ENCODE results near the gene LDLRAD4. TPM values are rescaled to one million over a fixed set of nuclear protein-coding genes. Genes with fewer than 3 reads are reported as not detected.

LDLRAD4 gene
- total and polyA plus RNA-seq, 2 donors (not counting 1 experiment from before 2014, with no cell fraction given), result 13.9 to 35.7 TPM

DNA sequence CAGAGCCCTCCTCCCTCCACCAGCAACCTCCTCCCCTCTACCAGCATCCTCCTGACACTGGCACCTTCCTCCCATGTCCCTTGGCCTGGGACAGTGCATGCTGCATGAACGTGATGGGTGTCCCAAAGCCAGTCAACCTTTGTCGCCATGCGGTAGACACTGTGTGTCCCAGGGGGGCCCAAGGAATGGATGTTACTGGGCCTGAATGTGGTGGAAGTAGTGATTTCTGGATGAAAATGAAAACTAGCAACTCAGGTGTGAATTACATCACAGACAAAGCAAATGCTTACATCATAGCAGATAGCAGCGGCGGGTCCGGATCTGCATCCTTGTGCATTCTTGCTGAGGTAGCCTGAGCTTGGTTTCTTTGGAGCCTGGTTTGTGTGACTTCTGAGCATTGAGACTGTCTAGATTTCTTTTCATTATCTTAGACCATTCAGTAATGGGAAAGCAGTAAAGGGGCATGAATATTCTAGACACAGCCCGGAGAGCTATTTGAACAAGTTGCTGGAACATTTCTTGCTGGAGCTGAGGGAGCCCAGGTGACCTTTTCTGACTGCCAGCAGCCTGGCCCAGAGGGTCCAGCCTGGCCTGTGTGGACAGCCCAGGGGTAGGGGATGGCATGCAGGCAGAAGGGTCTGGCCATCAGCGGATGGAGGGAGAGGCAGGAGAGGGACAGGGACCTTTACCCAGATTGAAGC is 407.4 kb downstream of the LDLRAD4 start:
- Histone ChIP-seq H3K79me2 (ENCODE audit: control insufficient read depth, insufficient read depth, low read length) (peaks cover 69% of the 10 kb centered on the region), H2AFZ (ENCODE audit: insufficient read depth, low read depth, low read length, poor library complexity, severe bottlenecking) (no peak overlapping the region), H3K4me3 (ENCODE audit: control extremely low read depth in 1 of 5, extremely low read depth in 1 of 5, insufficient read depth in 1 of 5, low read depth in 2 of 5, low read length in 4 of 5) (no peak overlapping the region), H3K27me3 (replicated peaks in 1 of 4; ENCODE audit: control extremely low read depth in 1 of 4, control insufficient read depth in 3 of 4, insufficient read depth in 4 of 4, low read length in 3 of 4) (no peaks in the 10 kb centered on the region), H3K9ac (ENCODE audit: low read length) (no peak overlapping the region), H3K27ac (ENCODE audit: low read length in 2 of 2) (no peak overlapping the region), H4K20me1 (ENCODE audit: control insufficient read depth, insufficient read depth, low read length, poor library complexity, severe bottlenecking) (no peaks in the 10 kb centered on the region), H3K9me3 (ENCODE audit: control extremely low read depth in 1 of 3, control insufficient read depth in 2 of 3, insufficient read depth in 1 of 3, low read length in 2 of 3) (no peaks in the 10 kb centered on the region), H3K36me3 (replicated peaks in 1 of 2; ENCODE audit: control extremely low read depth in 1 of 2, control insufficient read depth in 1 of 2, extremely low read depth in 1 of 2, insufficient read depth in 2 of 2, low read length in 1 of 2) (peaks cover 0 to 3% of the 10 kb centered on the region in 2 experiments), H3K4me2 (replicated peaks; ENCODE audit: low read depth, low read length, poor library complexity, severe bottlenecking) (no peak overlapping the region), H3K4me1 (ENCODE audit: control insufficient read depth in 2 of 2, insufficient read depth in 2 of 2, low read length in 2 of 2) (peaks cover 5 to 6% of the 10 kb centered on the region in 2 donors)
- Mint-ChIP-seq H3K9me3 (ENCODE audit: insufficient read depth) (no peaks in the 10 kb centered on the region), H3K4me3 (no peak overlapping the region), H3K4me1 (peaks cover 18% of the 10 kb centered on the region), H3K27me3 (no peaks in the 10 kb centered on the region), H3K27ac (no peak overlapping the region)
- ATAC-seq (ENCODE audit: low read depth) (no peak), DNase-seq (no peak)
- intact Hi-C loops (cut with micrococcal nuclease), result no loop called here
- 95% methylated on average over 4 of the region's 8 CpGs for WGBS (ENCODE audit: insufficient coverage)
- ChIA-PET POLR2A (no interaction called here), CTCF (interaction anchor here (0.8 to 15.6 kb wide), 4 partner anchors 12 to 466 kb away, joined by 3 to 344 read pairs (median 4); no protein-coding TSS in a partner anchor)
- TF ChIP-seq, protein P1, sequence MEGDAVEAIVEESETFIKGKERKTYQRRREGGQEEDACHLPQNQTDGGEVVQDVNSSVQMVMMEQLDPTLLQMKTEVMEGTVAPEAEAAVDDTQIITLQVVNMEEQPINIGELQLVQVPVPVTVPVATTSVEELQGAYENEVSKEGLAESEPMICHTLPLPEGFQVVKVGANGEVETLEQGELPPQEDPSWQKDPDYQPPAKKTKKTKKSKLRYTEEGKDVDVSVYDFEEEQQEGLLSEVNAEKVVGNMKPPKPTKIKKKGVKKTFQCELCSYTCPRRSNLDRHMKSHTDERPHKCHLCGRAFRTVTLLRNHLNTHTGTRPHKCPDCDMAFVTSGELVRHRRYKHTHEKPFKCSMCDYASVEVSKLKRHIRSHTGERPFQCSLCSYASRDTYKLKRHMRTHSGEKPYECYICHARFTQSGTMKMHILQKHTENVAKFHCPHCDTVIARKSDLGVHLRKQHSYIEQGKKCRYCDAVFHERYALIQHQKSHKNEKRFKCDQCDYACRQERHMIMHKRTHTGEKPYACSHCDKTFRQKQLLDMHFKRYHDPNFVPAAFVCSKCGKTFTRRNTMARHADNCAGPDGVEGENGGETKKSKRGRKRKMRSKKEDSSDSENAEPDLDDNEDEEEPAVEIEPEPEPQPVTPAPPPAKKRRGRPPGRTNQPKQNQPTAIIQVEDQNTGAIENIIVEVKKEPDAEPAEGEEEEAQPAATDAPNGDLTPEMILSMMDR (IDR thresholded peaks at IDR 0.05), result no peak
- no peak for TF ChIP-seq EZH2 (IDR thresholded peaks at IDR 0.05; ENCODE audit: borderline replicate concordance, insufficient read depth, low read depth, low read length, poor library complexity, severe bottlenecking)

DNA sequence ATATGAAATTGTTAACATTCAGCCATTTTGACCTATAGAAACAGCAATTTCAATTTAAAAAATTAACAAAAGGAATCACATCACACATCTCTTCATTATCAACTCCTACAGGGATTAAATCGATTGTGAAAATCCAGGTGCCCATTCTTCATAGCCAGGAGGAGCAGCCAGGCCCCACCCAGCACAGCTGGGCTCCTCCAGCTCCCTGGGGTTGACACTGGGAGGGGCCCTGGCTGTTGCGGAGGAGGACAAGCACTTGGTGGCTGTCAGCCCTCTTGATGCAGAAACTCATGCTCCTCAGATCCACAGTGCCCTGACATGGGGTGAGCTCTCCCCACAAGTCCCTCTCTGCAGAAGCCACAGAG is 408.0 kb downstream of the LDLRAD4 start:
- ChIA-PET POLR2A (no interaction called here), CTCF (interaction anchor here (0.8 to 15.6 kb wide), 3 partner anchors 12 to 467 kb away, joined by 3 to 344 read pairs (median 4); no protein-coding TSS in a partner anchor)
- Histone ChIP-seq H3K27me3 (replicated peaks in 1 of 4; ENCODE audit: control extremely low read depth in 1 of 4, control insufficient read depth in 3 of 4, insufficient read depth in 4 of 4, low read length in 3 of 4) (no peaks in the 10 kb centered on the region), H4K20me1 (ENCODE audit: control insufficient read depth, insufficient read depth, low read length, poor library complexity, severe bottlenecking) (no peaks in the 10 kb centered on the region), H3K4me3 (ENCODE audit: control extremely low read depth in 1 of 5, extremely low read depth in 1 of 5, insufficient read depth in 1 of 5, low read depth in 2 of 5, low read length in 4 of 5) (no peak overlapping the region), H3K9me3 (ENCODE audit: control extremely low read depth in 1 of 3, control insufficient read depth in 2 of 3, insufficient read depth in 1 of 3, low read length in 2 of 3) (no peaks in the 10 kb centered on the region), H3K27ac (ENCODE audit: low read length in 2 of 2) (no peak overlapping the region), H3K4me2 (replicated peaks; ENCODE audit: low read depth, low read length, poor library complexity, severe bottlenecking) (no peak overlapping the region), H3K36me3 (replicated peaks in 1 of 2; ENCODE audit: control extremely low read depth in 1 of 2, control insufficient read depth in 1 of 2, extremely low read depth in 1 of 2, insufficient read depth in 2 of 2, low read length in 1 of 2) (peaks cover 0 to 3% of the 10 kb centered on the region in 2 experiments), H3K79me2 (ENCODE audit: control insufficient read depth, insufficient read depth, low read length) (peaks cover 69% of the 10 kb centered on the region), H3K4me1 (ENCODE audit: control insufficient read depth in 2 of 2, insufficient read depth in 2 of 2, low read length in 2 of 2) (peaks cover 5 to 6% of the 10 kb centered on the region in 2 donors), H3K9ac (ENCODE audit: low read length) (no peak overlapping the region), H2AFZ (ENCODE audit: insufficient read depth, low read depth, low read length, poor library complexity, severe bottlenecking) (no peak overlapping the region)
- Mint-ChIP-seq H3K4me1 (peaks cover 18% of the 10 kb centered on the region), H3K27ac (no peak overlapping the region), H3K27me3 (no peaks in the 10 kb centered on the region), H3K9me3 (ENCODE audit: insufficient read depth) (no peaks in the 10 kb centered on the region), H3K4me3 (no peak overlapping the region)
- DNase-seq (no peak), ATAC-seq (ENCODE audit: low read depth) (no peak)
- TF ChIP-seq, protein P1 (IDR thresholded peaks at IDR 0.05), result no peak
- no peak for TF ChIP-seq EZH2 (IDR thresholded peaks at IDR 0.05; ENCODE audit: borderline replicate concordance, insufficient read depth, low read depth, low read length, poor library complexity, severe bottlenecking)
- WGBS (ENCODE audit: insufficient coverage), result 85% methylated on average over 2 of the region's 2 CpGs
- intact Hi-C loops (cut with micrococcal nuclease), result no loop called here
